K562 (cell line): ENCODE measurements around the gene OR14A16. TPM values are rescaled to one million over a fixed set of nuclear protein-coding genes. Genes with fewer than 3 reads are reported as not detected.

ENCODE experiments used
- C11orf30 ChIP-seq: fragments of 450-650 bp; IDR thresholded peaks from 2 replicates; pipeline ENCODE4 v1.6.1; 2016; ENCODE audit warnings: low read depth, mild to moderate bottlenecking
- CBX5 ChIP-seq: IDR thresholded peaks from 2 replicates; pipeline ENCODE4 v1.6.1; 2014; ENCODE audit warnings: low read depth, borderline replicate concordance
- E2F1 ChIP-seq: sonication (generic); formaldehyde crosslinking; IDR thresholded peaks from 2 replicates; pipeline ENCODE4 v1.8.1; 2023; ENCODE audit warnings: mild to moderate bottlenecking, missing genetic modification reagents, moderate library complexity
- HCFC1 ChIP-seq: IDR thresholded peaks from 2 replicates; pipeline ENCODE4 v1.6.1; 2012; ENCODE audit warnings: low read depth, low read length, improper control_type of control experiment
- HMG20B ChIP-seq: fragments of 250-450 bp; sonication (Bioruptor Pico); IDR thresholded peaks from 2 replicates; pipeline ENCODE4 v1.5.0; 2021; ENCODE audit warnings: mild to moderate bottlenecking
- HOXB6 ChIP-seq: fragments of 250-450 bp; sonication (Bioruptor Pico); IDR thresholded peaks from 2 replicates; pipeline ENCODE4 v1.5.1; 2022; ENCODE audit warnings: mild to moderate bottlenecking, borderline replicate concordance
- MAFF ChIP-seq: IDR thresholded peaks from 2 replicates; pipeline ENCODE4 v1.6.1; 2012; ENCODE audit warnings: low read length, improper control_type of control experiment
- MAFK ChIP-seq: IDR thresholded peaks from 2 replicates; pipeline ENCODE4 v1.6.1; 2011; ENCODE audit warnings: low read length, improper control_type of control experiment
- MECOM ChIP-seq: fragments of 250-450 bp; sonication (Bioruptor Pico); IDR thresholded peaks from 2 replicates; pipeline ENCODE4 v1.8.0; 2022; ENCODE audit warnings: inconsistent platforms
- PRPF4 ChIP-seq: fragments of 200-400 bp; formaldehyde crosslinking; IDR thresholded peaks from one replicate; pipeline ENCODE4 v1.6.1; 2017; ENCODE audit warnings: low read length, low read depth, mild to moderate bottlenecking; ENCODE audit not compliant: insufficient read depth, poor library complexity, severe bottlenecking
- RFX7 ChIP-seq: fragments of 250-450 bp; sonication (Bioruptor Pico); IDR thresholded peaks from 2 replicates; pipeline ENCODE4 v1.5.1; 2021; ENCODE audit warnings: mild to moderate bottlenecking
- SRSF7 ChIP-seq: fragments of 200-400 bp; formaldehyde crosslinking; optimal IDR thresholded peaks from 2 replicates; pipeline ENCODE3; 2017; ENCODE audit warnings: mild to moderate bottlenecking, low read depth, low read length
- TEAD2 ChIP-seq: fragments of 450-650 bp; IDR thresholded peaks from 2 replicates; pipeline ENCODE4 v1.6.1; 2016; ENCODE audit warnings: missing genetic modification characterization, control low read depth, missing compliant biosample characterization
- ZNF224 ChIP-seq: sonication (generic); formaldehyde crosslinking; IDR thresholded peaks from 2 replicates; pipeline ENCODE4 v1.8.0; 2022; ENCODE audit warnings: mild to moderate bottlenecking, missing genetic modification reagents
- ZNF232 ChIP-seq: sonication (generic); formaldehyde crosslinking; IDR thresholded peaks from 2 replicates; pipeline ENCODE4 v1.8.0; 2022; ENCODE audit warnings: mild to moderate bottlenecking, missing genetic modification reagents
- ZNF384 ChIP-seq: IDR thresholded peaks from 2 replicates; pipeline ENCODE4 v1.6.1; 2012; ENCODE audit warnings: low read depth, low read length, improper control_type of control experiment
- ZNF830 ChIP-seq: fragments of 250-450 bp; sonication (Bioruptor Pico); IDR thresholded peaks from 2 replicates; pipeline ENCODE4 v1.5.0; 2021; ENCODE audit warnings: mild to moderate bottlenecking
- polyA plus RNA-seq, 8 experiments: library from polyadenylated mRNA; depleted of rRNA in 4 of 8; stranded (reverse) in 5 of 8; unstranded in 3 of 8; fragments of >200 nt; fragmentation: Nextera tagmentation in 2 of 8; fragmentation: Illumina TruSeq in 1 of 8; extraction: Ambion mirVana in 2 of 8; extraction: Trizol in 1 of 8; gene quantifications; 2 replicates each; pipeline versions ENCODE4 v1.2.1 to v1.2.3, GENCODE V29; 2011 to 2014; ENCODE audit warnings: inconsistent platforms in 1 of 8, missing spikeins in 1 of 8
- total RNA-seq, 7 experiments: library from RNA; depleted of rRNA in 6 of 7; stranded (reverse); fragments of >200 nt in 6 of 7; fragmentation: Illumina TruSeq in 2 of 7; extraction: Trizol in 2 of 7; gene quantifications; 2 replicates each; pipeline versions ENCODE4 v1.2.1 to v1.2.3, GENCODE V29; 2011 to 2021; ENCODE audit warnings: low replicate concordance in 1 of 7
- TF ChIP-seq, protein P1 (sequence below): sonication (generic); formaldehyde crosslinking; IDR thresholded peaks from 2 replicates; pipeline ENCODE4 v1.8.1; 2023; ENCODE audit warnings: mild to moderate bottlenecking, missing genetic modification reagents

Gene OR14A16
- total and polyA plus RNA-seq, 9 of the 15 experiments (the other 6 are each of a cell fraction or from before 2014, with no cell fraction given): not detected

- no peak for TF ChIP-seq TEAD2 (tag)
- peak; percentile 77 for TF ChIP-seq C11orf30
- peak; percentile 91 for TF ChIP-seq MAFK
- TF ChIP-seq HCFC1: no peak
- TF ChIP-seq, protein P1, sequence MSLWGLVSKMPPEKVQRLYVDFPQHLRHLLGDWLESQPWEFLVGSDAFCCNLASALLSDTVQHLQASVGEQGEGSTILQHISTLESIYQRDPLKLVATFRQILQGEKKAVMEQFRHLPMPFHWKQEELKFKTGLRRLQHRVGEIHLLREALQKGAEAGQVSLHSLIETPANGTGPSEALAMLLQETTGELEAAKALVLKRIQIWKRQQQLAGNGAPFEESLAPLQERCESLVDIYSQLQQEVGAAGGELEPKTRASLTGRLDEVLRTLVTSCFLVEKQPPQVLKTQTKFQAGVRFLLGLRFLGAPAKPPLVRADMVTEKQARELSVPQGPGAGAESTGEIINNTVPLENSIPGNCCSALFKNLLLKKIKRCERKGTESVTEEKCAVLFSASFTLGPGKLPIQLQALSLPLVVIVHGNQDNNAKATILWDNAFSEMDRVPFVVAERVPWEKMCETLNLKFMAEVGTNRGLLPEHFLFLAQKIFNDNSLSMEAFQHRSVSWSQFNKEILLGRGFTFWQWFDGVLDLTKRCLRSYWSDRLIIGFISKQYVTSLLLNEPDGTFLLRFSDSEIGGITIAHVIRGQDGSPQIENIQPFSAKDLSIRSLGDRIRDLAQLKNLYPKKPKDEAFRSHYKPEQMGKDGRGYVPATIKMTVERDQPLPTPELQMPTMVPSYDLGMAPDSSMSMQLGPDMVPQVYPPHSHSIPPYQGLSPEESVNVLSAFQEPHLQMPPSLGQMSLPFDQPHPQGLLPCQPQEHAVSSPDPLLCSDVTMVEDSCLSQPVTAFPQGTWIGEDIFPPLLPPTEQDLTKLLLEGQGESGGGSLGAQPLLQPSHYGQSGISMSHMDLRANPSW: no peak
- no peak for TF ChIP-seq PRPF4
- TF ChIP-seq RFX7 (CRISPR knock-in tag): no peak
- TF ChIP-seq HMG20B (CRISPR knock-in tag): no peak
- no peak for TF ChIP-seq ZNF232
- no peak for TF ChIP-seq SRSF7
- TF ChIP-seq MAFF: peak; percentile 86
- TF ChIP-seq CBX5: no peak
- TF ChIP-seq MECOM (CRISPR knock-in tag): no peak
- no peak for TF ChIP-seq E2F1 (CRISPR knock-in tag)
- TF ChIP-seq ZNF224: no peak
- TF ChIP-seq HOXB6: no peak
- no peak for TF ChIP-seq ZNF830 (CRISPR knock-in tag)
- TF ChIP-seq ZNF384: no peak
These were observed 54.3 kb downstream of the OR14A16 start (continued) for GRCh38 chr1:247769603-247770002.

Other genes starting within 250 kb of the OR14A16 start
Only the 7 nearest of the 17 such genes appear.
- not detected in 2 replicates for gene OR14K1, start 85.5 kb downstream of the OR14A16 start, total RNA-seq (2014; rRNA removed)
- gene OR14K1, start 85.5 kb downstream of the OR14A16 start, total RNA-seq (2014; rRNA removed; fragmentation: Illumina TruSeq; extraction: Trizol): not detected in 2 replicates
- gene OR14K1, start 85.5 kb downstream of the OR14A16 start, total RNA-seq (2015; rRNA removed; fragmentation: Illumina TruSeq; extraction: Trizol): not detected in 2 replicates
- gene OR14K1, start 85.5 kb downstream of the OR14A16 start, total RNA-seq (2021): not detected in 2 replicates
- gene OR14K1, start 85.5 kb downstream of the OR14A16 start, polyA plus RNA-seq (2011; rRNA removed): not detected in 2 replicates
- gene OR14K1, start 85.5 kb downstream of the OR14A16 start, polyA plus RNA-seq (2014; fragmentation: Illumina TruSeq; extraction: Trizol): not detected in 2 replicates
- gene OR14K1, start 85.5 kb downstream of the OR14A16 start, polyA plus RNA-seq (2014; fragmentation: Nextera tagmentation; extraction: Ambion mirVana): not detected
- gene OR14K1, start 85.5 kb downstream of the OR14A16 start, polyA plus RNA-seq (2014; rRNA removed): not detected in 2 replicates
- not detected in 2 replicates for gene OR14A2, start 76.0 kb downstream of the OR14A16 start, total RNA-seq (2014; rRNA removed)
- not detected in 2 replicates for gene OR14A2, start 76.0 kb downstream of the OR14A16 start, total RNA-seq (2014; rRNA removed; fragmentation: Illumina TruSeq; extraction: Trizol)
- not detected in 2 replicates for gene OR14A2, start 76.0 kb downstream of the OR14A16 start, total RNA-seq (2015; rRNA removed; fragmentation: Illumina TruSeq; extraction: Trizol)
- gene OR14A2, start 76.0 kb downstream of the OR14A16 start, total RNA-seq (2021): not detected in 2 replicates
- gene OR14A2, start 76.0 kb downstream of the OR14A16 start, polyA plus RNA-seq (2011; rRNA removed): not detected in 2 replicates
- not detected in 2 replicates for gene OR14A2, start 76.0 kb downstream of the OR14A16 start, polyA plus RNA-seq (2014; fragmentation: Illumina TruSeq; extraction: Trizol)
- not detected for gene OR14A2, start 76.0 kb downstream of the OR14A16 start, polyA plus RNA-seq (2014; fragmentation: Nextera tagmentation; extraction: Ambion mirVana)
- not detected in 2 replicates for gene OR14A2, start 76.0 kb downstream of the OR14A16 start, polyA plus RNA-seq (2014; rRNA removed)
- not detected in 2 replicates for gene OR1C1, start 63.6 kb downstream of the OR14A16 start, total RNA-seq (2014; rRNA removed)
- not detected in 2 replicates for gene OR1C1, start 63.6 kb downstream of the OR14A16 start, total RNA-seq (2014; rRNA removed; fragmentation: Illumina TruSeq; extraction: Trizol)
- gene OR1C1, start 63.6 kb downstream of the OR14A16 start, total RNA-seq (2015; rRNA removed; fragmentation: Illumina TruSeq; extraction: Trizol): not detected in 2 replicates
- gene OR1C1, start 63.6 kb downstream of the OR14A16 start, total RNA-seq (2021): not detected in 2 replicates
- not detected in 2 replicates for gene OR1C1, start 63.6 kb downstream of the OR14A16 start, polyA plus RNA-seq (2011; rRNA removed)
- gene OR1C1, start 63.6 kb downstream of the OR14A16 start, polyA plus RNA-seq (2014; fragmentation: Illumina TruSeq; extraction: Trizol): not detected in 2 replicates
- not detected for gene OR1C1, start 63.6 kb downstream of the OR14A16 start, polyA plus RNA-seq (2014; fragmentation: Nextera tagmentation; extraction: Ambion mirVana)
- gene OR1C1, start 63.6 kb downstream of the OR14A16 start, polyA plus RNA-seq (2014; rRNA removed): not detected in 2 replicates
- gene OR11L1, start 17.8 kb upstream of the OR14A16 start, total RNA-seq (2014; rRNA removed): not detected in 2 replicates
- not detected in 2 replicates for gene OR11L1, start 17.8 kb upstream of the OR14A16 start, total RNA-seq (2014; rRNA removed; fragmentation: Illumina TruSeq; extraction: Trizol)
- not detected in 2 replicates for gene OR11L1, start 17.8 kb upstream of the OR14A16 start, total RNA-seq (2015; rRNA removed; fragmentation: Illumina TruSeq; extraction: Trizol)
- gene OR11L1, start 17.8 kb upstream of the OR14A16 start, total RNA-seq (2021): not detected in 2 replicates
- gene OR11L1, start 17.8 kb upstream of the OR14A16 start, polyA plus RNA-seq (2011; rRNA removed): not detected in 2 replicates
- not detected in 2 replicates for gene OR11L1, start 17.8 kb upstream of the OR14A16 start, polyA plus RNA-seq (2014; fragmentation: Illumina TruSeq; extraction: Trizol)
- gene OR11L1, start 17.8 kb upstream of the OR14A16 start, polyA plus RNA-seq (2014; fragmentation: Nextera tagmentation; extraction: Ambion mirVana): not detected
- gene OR11L1, start 17.8 kb upstream of the OR14A16 start, polyA plus RNA-seq (2014; rRNA removed): not detected in 2 replicates
- 9.7 and 10.4 TPM in 2 replicates for gene TRIM58, start 33.1 kb upstream of the OR14A16 start, total RNA-seq (2014; rRNA removed)
- 6.6 and 7.2 TPM in 2 replicates for gene TRIM58, start 33.1 kb upstream of the OR14A16 start, total RNA-seq (2014; rRNA removed; fragmentation: Illumina TruSeq; extraction: Trizol)
- 7.0 and 7.9 TPM in 2 replicates for gene TRIM58, start 33.1 kb upstream of the OR14A16 start, total RNA-seq (2015; rRNA removed; fragmentation: Illumina TruSeq; extraction: Trizol)
- gene TRIM58, start 33.1 kb upstream of the OR14A16 start, total RNA-seq (2021): 19.1 and 19.8 TPM in 2 replicates
- 4.1 and 5.6 TPM in 2 replicates for gene TRIM58, start 33.1 kb upstream of the OR14A16 start, polyA plus RNA-seq (2011; rRNA removed)
- gene TRIM58, start 33.1 kb upstream of the OR14A16 start, polyA plus RNA-seq (2014; fragmentation: Illumina TruSeq; extraction: Trizol): 10.6 and 13.8 TPM in 2 replicates
- gene TRIM58, start 33.1 kb upstream of the OR14A16 start, polyA plus RNA-seq (2014; fragmentation: Nextera tagmentation; extraction: Ambion mirVana): 1 to 10 TPM; 3.8 to 5.8 TPM
- gene TRIM58, start 33.1 kb upstream of the OR14A16 start, polyA plus RNA-seq (2014; rRNA removed): 8.7 and 10.4 TPM in 2 replicates
- 4.0 and 4.3 TPM in 2 replicates for gene OR2W3, start 71.5 kb upstream of the OR14A16 start, total RNA-seq (2014; rRNA removed)
- gene OR2W3, start 71.5 kb upstream of the OR14A16 start, total RNA-seq (2014; rRNA removed; fragmentation: Illumina TruSeq; extraction: Trizol): 2.3 and 3.3 TPM in 2 replicates
- gene OR2W3, start 71.5 kb upstream of the OR14A16 start, total RNA-seq (2015; rRNA removed; fragmentation: Illumina TruSeq; extraction: Trizol): 4.2 and 4.3 TPM in 2 replicates
- 5.5 and 7.6 TPM in 2 replicates for gene OR2W3, start 71.5 kb upstream of the OR14A16 start, total RNA-seq (2021)
- gene OR2W3, start 71.5 kb upstream of the OR14A16 start, polyA plus RNA-seq (2011; rRNA removed): 3.3 and 3.7 TPM in 2 replicates
- 4.8 and 6.1 TPM in 2 replicates for gene OR2W3, start 71.5 kb upstream of the OR14A16 start, polyA plus RNA-seq (2014; fragmentation: Illumina TruSeq; extraction: Trizol)
- gene OR2W3, start 71.5 kb upstream of the OR14A16 start, polyA plus RNA-seq (2014; fragmentation: Nextera tagmentation; extraction: Ambion mirVana): under 1 TPM; 0.67 to 0.70 TPM
- 3.1 and 3.7 TPM in 2 replicates for gene OR2W3, start 71.5 kb upstream of the OR14A16 start, polyA plus RNA-seq (2014; rRNA removed)
- 0.45 TPM in 1 of 2 replicates, not detected in the other for gene OR2T8, start 96.1 kb upstream of the OR14A16 start, total RNA-seq (2014; rRNA removed)
- gene OR2T8, start 96.1 kb upstream of the OR14A16 start, total RNA-seq (2014; rRNA removed; fragmentation: Illumina TruSeq; extraction: Trizol): 0.15 and 0.35 TPM in 2 replicates
- 0.38 TPM in 1 of 2 replicates, not detected in the other for gene OR2T8, start 96.1 kb upstream of the OR14A16 start, total RNA-seq (2015; rRNA removed; fragmentation: Illumina TruSeq; extraction: Trizol)
- gene OR2T8, start 96.1 kb upstream of the OR14A16 start, total RNA-seq (2021): 0.38 TPM in 1 of 2 replicates, not detected in the other
- 0.27 and 0.38 TPM in 2 replicates for gene OR2T8, start 96.1 kb upstream of the OR14A16 start, polyA plus RNA-seq (2011; rRNA removed)
- 0.25 and 0.46 TPM in 2 replicates for gene OR2T8, start 96.1 kb upstream of the OR14A16 start, polyA plus RNA-seq (2014; fragmentation: Illumina TruSeq; extraction: Trizol)
- under 1 TPM in 1 of 2 experiments, not detected in 1; 0.08 TPM for gene OR2T8, start 96.1 kb upstream of the OR14A16 start, polyA plus RNA-seq (2014; fragmentation: Nextera tagmentation; extraction: Ambion mirVana)
- 0.23 and 0.24 TPM in 2 replicates for gene OR2T8, start 96.1 kb upstream of the OR14A16 start, polyA plus RNA-seq (2014; rRNA removed)